GM21619 (cell line): ENCODE measurements around the gene USP54.

Experiments used
- ATAC-seq: cut with Tn5 transposase; IDR thresholded peaks from one replicate; pipeline ENCODE4 v1.9.1; 2021; ENCODE audit not compliant: unreplicated experiment

The USP54 gene

GRCh38 chr10:73537288-73537687 lies 53.9 kb downstream of the USP54 start:
- no peak for ATAC-seq

- ATAC-seq: no peak
These were observed 56.3 kb downstream of the USP54 start for GRCh38 chr10:73534857-73535256.

GRCh38 chr10:73529089-73529832 lies 61.9 kb downstream of the USP54 start:
- peak; percentile 64 for ATAC-seq

- ATAC-seq: no peak
These were observed 68.9 kb downstream of the USP54 start for GRCh38 chr10:73522263-73522662.

GRCh38 chr10:73519336-73519735 lies 71.8 kb downstream of the USP54 start:
- no peak for ATAC-seq

- no peak for ATAC-seq
These were observed 73.8 kb downstream of the USP54 start for GRCh38 chr10:73517166-73517888.

- no peak for ATAC-seq
These were observed 78.9 kb downstream of the USP54 start for GRCh38 chr10:73512207-73512743.

GRCh38 chr10:73509695-73510094 lies 81.4 kb downstream of the USP54 start:
- no peak for ATAC-seq

- no peak for ATAC-seq
These were observed 84.7 kb downstream of the USP54 start for GRCh38 chr10:73506491-73506890.

GRCh38 chr10:73506074-73506473 lies 85.1 kb downstream of the USP54 start:
- no peak for ATAC-seq

- no peak for ATAC-seq
These were observed 88.1 kb downstream of the USP54 start for GRCh38 chr10:73503037-73503436.

GRCh38 chr10:73501651-73502050 lies 89.5 kb downstream of the USP54 start:
- ATAC-seq: no peak

GRCh38 chr10:73497623-73498022 lies 93.5 kb downstream of the USP54 start:
- no peak for ATAC-seq

GRCh38 chr10:73495884-73496674 lies 95.1 kb downstream of the USP54 start, which contains the start of gene PPP3CB:
PPP3CB (minus strand) TSS chr10:73496024; CDS start chr10:73495889, 135 bp downstream.
- peak; percentile 51 for ATAC-seq

GRCh38 chr10:73495226-73495883 lies 95.8 kb downstream of the USP54 start:
- ATAC-seq: peak; percentile 92

GRCh38 chr10:73494877-73495225 lies 96.3 kb downstream of the USP54 start:
- ATAC-seq: no peak

- ATAC-seq: no peak
These were observed 96.9 kb downstream of the USP54 start for GRCh38 chr10:73494213-73494612.

GRCh38 chr10:73493781-73494180 lies 97.4 kb downstream of the USP54 start:
- ATAC-seq: no peak

GRCh38 chr10:73486601-73487000 lies 104.5 kb downstream of the USP54 start:
- ATAC-seq: no peak

- ATAC-seq: no peak
These were observed 105.8 kb downstream of the USP54 start for GRCh38 chr10:73485320-73485719.

- no peak for ATAC-seq
These were observed 111.0 kb downstream of the USP54 start for GRCh38 chr10:73480158-73480557.
